HG03196 (cell line): ENCODE measurements around the gene MMP24OS.
A peak's percentile ranks its signal among the peaks of the same experiment; 100 is the strongest.
"Not testable (repeated sequence)": the region's sequence is repeated elsewhere in the genome, so short reads cannot be mapped to it uniquely, and the experiment has no call there.

ENCODE experiments used
- ATAC-seq: cut with Tn5 transposase; IDR thresholded peaks from one replicate; pipeline ENCODE4 v1.9.1; 2021; ENCODE audit not compliant: unreplicated experiment

The MMP24OS gene

DNA sequence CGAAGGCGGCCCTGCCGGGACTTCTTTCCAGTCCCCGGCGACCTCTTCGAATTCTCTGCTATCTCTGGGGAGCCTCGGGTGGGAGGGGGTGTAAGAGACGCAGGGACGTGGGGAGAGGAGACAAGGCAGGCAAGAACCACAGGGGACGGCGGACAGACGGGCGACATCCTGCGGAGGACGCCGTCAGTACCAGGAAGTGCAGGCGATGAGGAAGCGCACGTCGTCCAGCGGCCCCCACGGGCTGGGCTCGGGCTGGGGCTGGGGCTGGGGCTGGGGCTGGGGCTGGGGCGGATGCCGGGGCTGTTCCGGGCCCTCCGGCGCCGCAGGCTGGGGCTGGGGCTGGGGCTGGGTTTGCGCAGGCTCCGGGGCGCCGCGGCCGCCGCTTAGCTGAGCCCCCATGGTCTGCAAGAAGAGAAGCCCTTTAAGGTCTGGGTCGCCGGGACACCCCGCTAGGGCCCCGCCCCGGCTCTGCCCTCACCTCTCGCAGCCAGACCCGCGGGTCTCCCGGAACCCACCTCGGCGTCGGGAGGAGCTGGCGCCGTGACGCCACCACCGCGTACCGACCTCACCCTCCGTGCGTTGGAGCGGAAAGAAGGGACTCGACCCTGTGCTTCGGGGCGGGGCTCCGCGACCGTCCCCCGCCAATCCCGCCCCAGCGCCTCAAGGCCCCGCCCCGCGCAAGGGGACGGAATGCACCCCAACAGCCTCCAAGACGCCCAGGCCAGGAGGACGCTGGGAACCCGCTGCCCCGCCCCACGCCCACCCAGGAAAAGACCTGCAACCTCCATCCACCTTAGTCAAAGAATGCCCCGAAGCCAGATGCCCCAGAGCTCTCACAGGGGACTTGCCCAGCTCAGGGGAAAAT lies at the start of gene MMP24OS:
Gene MMP24OS (minus strand): TSS at position 592 of the 865 bp plus-strand sequence. CDS start 193 bp downstream, at position 399.
- ATAC-seq: peak; percentile 67

- no peak for ATAC-seq
Measured at GRCh38 chr20:35327074-35327976, 49.4 kb upstream of the MMP24OS start.

DNA sequence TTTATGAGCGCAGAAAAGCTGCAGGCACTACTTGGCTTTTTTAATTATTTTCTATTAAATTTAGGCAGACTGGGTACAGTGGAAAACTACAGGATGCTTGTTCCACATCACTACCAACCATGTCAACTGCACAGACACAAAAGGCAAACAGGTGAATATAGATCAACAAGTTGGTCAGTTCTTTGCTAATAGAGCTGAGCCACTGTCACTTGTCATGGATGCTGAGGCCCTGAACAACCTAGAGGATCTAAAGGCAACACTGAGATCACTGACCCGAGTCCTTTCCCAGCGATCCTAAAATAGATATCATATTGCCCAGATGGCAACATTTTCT lies 48.8 kb upstream of the MMP24OS start:
- no peak for ATAC-seq

DNA sequence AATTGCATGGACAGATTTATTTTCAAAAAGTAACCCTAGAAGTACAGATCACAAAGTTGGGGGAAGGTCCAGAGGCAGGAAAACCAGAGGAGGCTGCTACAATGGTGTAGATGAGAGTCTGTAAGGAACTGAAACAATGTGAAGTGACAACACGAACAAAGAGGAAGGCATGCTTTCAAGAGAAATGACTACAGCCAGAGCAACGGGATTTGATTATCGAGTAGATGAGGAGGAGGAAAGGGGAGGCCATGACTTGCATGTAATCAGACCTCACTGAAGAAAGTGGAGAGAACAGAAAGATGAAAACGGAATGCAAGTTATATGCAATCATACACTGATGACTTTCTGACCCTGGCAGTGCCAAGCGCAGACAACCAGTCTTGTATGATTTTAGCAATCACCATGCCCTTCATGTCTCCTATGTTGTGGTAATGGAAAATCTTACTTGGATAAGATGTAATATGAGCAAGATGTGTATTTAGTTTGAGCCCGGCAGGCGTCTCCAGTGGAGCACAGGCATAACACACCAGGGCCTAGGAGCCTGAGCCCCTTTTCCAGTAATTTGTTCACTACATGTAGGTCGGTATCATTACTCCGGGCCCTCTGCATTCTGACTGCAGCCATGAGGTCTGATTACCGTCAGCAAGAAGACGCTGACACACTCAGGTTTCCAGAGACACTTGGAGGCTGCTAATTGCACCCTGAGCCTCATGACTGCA lies 48.3 kb upstream of the MMP24OS start:
- ATAC-seq: no peak

- ATAC-seq: no peak
Measured at GRCh38 chr20:35325401-35325800, 47.5 kb upstream of the MMP24OS start.

DNA sequence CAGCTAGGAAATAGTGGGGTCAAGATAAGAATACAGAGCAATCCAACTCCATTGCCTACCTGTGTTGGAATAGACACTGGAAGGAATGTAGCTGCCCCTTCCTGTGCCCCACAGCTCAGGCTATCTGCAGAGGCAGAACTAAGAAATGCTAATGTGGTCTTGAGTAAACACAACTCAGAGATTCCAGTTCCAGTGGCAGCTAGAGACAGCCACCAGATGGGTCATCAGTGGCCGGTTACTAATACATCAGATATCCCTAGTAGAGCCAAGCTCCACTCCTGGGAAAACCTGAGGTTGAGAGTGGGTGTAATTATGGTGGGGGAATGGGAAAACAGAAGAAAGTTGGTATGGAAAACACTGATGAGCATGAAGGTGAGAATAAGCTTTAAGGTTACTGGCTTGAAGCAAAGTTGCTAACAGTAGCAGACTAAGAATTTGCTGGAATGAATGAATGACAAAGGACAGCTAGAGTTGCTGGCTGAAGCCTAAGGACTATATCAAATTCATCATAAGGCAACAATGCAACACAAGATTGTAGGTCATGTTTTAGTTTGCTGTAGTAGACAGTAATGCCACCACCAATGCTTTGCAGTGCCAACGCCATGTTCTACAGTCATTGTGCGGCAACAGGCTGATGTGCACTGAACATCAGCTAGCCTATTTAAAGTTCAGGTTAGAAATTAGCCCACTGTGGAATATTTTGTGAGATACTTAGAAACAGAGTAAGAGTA lies 42.6 kb upstream of the MMP24OS start:
- ATAC-seq: no peak

DNA sequence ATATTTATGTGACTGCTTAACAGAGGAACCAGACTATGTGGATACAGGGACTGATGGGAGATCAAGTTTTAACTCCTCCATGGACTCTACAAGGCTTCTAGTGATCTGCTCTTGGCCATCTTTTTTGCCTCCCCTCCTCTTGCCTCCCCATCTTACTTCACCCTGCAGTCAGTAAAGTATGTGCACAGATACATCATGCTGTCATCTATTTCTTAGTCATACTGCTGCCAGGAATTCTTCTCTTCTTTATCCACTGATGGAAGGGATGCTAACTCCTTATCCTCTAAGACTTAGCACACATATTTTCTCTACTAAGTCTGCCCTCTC lies 41.9 kb upstream of the MMP24OS start:
- ATAC-seq: no peak

DNA sequence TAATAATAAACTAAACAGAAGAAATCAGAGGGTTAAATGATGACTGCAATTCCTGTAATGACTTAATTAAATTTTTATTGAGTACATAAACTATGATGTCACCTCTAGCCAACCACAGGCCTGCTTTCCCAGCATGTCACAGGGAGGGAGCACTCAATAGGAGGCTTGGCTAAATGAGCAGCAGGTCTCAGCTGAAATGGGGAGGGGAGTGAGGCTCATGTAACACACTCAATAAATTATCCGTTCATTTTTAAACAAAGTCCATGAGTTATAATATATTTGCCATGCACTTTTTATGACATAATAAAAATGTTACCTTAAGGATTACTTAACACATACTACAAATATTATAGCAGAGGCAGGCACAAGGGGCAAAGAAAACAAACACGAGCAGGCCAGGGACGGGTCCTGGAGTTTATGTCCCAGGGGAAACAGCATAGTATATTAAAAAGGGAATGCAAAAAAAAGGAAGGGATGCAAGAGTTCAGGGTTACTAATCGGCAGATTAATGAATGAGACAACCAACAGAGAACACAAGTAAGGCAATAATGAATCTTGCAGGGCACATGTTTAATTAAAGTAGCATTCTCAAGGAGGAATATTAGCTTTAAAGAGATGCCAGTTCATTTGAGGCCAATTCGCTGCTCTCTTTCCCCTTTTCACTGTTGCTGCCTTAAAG lies 41.4 kb upstream of the MMP24OS start:
- no peak for ATAC-seq

DNA sequence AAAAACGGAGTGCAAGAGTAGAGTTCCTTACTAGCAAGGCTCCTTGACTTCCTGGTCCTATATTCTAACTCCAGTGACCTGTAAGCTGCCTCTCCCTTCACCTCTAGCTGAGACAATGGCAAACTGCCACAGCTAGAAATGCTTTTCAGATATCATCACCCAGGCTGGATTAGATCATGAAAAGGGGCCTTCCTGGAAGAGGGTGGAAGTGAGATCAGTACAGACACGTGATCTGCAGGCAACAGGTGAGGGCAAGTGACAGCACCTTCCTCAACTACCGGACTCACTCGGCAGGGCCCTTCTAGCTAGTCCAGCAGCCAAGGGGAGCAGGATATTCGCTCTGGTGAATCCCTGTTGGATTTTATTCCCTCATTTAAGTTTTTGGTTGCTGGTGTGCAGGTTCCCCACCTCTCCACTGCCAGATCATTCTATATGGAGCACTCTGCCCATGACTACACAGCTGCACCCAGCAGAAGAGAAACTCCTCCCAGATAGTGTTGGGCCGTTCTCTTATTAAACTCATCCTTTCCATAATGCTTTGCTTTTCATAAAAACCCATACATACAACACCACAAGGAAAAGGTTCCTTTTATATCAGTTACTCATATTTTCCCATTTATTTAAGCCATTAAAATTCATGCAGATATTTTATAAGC lies 40.7 kb upstream of the MMP24OS start:
- ATAC-seq: no peak

DNA sequence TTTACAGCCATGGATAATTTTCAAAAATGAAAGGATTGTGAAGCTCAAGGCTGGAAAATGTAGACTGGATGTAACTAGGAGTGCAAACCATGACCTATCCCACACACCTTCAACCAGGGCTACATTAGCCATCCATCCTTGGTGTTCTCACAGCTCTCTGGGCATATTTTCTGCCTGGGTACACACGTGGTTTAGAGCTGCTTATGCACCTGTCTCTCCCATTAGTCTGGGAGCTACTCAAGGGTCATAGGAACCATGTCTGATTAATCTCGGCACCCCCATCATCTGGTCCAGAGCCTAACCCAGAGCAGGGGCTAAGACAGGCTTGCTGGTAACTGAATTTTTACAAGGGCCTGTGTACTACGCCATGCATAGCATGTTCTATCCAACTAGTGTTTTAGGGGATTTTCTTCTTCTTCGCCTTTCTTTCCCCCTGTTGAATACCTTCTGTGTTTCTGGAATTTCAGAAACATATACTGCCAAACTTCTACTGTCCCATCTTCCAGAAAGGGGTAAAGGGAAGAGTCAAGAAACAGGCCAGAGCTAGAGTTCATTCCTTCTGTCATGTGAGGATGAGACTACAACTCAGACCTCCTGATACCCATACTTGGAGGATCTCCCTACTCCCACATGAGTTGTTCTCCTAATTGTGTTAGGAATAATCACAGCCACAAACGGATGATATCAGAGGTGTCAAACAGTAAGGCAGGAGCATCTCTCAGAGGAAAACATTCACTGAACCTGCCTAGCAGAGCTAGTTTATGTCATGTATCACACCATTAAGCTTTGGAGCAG lies 39.7 kb upstream of the MMP24OS start:
- ATAC-seq: no peak

DNA sequence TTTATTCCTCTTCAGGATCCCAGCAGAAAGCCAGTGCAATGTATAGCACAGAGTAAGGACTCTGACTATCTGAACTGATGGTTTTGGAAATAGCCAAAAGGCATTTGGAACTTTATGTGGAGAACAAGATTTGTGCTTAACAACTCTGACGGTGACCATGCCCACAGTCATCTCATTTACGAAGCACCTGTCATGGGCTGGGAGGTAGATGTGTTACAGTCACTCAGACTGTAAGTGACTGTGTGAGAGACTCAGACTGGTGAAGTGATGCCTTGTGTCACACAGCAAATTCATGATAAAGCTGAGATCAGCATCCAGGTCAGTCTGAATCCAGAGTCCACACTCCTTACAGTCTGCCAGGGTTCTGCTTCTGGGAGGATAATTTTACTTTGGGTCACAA lies 38.2 kb upstream of the MMP24OS start:
- ATAC-seq: no peak

GRCh38 chr20:35315632-35316020 lies 37.7 kb upstream of the MMP24OS start:
- not testable (repeated sequence) for ATAC-seq

DNA sequence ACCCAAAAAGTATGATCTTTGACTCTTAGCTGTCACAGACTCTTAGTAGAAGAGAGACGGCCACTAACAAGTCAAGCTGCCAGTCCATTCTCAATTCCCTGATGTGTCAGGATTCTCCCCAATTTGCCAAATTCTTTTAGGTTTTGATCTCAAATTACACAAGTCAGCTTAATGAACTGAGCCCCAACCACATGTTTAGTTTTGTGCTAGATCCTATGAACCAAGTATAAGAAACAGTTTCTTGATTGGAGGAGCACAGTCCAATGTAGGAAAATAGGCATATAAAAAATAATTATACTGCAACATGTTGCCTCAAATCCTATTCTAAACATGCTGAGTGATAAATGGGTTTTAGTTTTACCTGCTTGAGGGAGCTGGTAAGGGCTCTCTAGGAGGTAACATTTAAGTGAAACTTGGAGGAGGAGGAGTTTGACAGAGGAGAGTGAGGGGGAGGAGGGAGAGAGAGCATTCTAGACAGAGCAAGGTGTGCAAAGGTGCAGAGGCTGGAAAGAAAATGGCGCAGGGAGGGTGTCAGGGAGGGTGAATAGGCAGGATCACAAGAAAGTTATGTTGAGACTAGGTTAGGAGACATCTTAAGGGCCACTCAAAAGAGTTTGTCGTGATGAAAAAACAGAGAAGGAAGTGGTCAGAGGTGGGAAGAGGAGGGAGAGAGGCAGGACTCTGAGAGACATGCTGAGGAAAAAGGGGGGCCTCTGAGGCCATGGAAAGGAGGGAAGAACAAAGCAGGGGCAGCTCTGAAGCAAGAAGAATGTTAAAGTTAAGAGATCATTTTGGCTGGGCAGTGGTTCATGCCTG lies 37.1 kb upstream of the MMP24OS start:
- ATAC-seq: no peak

DNA sequence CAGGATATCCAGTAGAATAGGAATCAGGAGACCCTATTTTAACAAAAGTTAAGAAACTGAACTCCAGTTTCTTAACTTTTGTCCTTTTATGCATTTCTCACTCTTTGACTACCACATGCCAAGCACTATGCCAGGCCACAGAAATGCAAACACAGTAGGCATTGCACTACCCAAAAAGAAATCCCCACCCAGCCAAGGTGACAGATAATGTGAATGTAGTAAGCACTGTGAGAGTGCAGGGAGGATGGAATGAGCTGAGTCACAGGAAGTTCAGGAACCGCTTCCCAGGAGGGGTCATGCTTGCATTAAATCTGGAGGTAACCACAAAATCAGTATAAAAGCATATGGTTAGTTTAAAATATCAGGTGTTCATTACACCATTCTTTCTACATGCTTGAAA lies 34.4 kb upstream of the MMP24OS start:
- ATAC-seq: no peak

GRCh38 chr20:35311822-35312221 lies 33.9 kb upstream of the MMP24OS start:
- no peak for ATAC-seq

DNA sequence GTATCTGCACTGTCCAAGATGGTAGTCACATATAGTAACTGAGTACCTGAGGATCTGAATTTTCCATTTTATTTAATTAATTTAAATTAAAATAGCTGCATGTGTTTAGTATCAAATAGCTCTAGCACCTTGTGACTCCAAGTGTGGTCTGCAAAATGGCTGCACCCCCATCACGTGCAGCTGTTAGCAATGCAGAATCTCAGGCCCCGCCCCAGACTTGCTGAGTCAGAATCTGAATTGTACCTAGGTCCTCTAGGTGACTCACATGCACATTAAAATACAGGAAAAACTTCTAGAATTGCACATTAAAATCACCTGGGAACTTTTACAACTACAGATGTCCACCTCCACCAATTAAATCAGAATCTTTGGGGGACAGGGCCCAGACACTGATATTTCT lies 33.5 kb upstream of the MMP24OS start:
- no peak for ATAC-seq

DNA sequence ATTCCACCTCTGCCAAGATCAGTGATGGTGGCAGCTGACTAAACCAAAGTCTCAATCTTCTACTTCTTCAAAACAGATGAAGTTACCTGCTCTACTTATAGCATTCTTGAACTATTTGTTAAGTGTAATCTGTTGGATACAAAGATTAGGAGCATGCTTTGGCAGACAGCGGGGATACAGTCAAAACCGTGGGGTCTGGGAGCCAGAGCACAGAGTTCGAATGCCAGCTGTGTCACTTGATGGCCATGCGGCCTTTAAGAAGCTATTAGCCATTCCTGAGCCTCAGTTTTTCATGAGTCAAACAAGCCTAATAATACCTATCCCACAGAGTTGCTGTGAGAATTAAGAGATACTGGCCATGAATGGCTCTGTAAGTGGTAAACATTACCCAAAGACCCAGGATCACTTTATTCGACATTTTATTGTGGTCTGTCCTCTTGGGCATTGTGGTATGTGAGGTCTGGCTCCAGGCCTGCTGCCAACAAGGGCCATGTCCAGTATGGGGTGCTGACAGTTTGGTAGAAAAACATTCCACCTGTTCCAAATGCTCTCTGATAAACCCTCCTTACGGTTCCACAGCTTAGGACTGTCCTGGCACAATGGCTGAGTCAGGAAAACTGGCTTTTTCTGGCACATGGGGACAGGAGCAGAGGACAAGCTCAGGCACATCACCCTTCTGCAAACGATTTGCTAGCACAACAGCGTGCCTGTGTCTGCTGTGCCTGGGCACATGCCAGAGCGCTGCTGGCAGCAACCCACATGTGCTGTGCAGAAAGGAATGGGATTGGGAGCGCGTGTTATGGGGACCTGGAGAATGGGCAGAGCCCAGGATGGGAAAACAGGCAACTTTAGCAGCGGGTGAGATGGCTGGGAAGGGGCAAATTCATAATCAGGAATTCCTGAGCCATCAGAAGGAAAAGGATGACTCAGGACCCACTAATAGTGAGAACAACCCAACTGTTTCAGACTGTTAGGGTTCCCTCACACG lies 30.0 kb upstream of the MMP24OS start:
- no peak for ATAC-seq
